ENCODE results near the gene MACIR. TPM values are rescaled to one million over a fixed set of nuclear protein-coding genes. Genes with fewer than 3 reads are reported as not detected.

MACIR gene
- total and polyA plus RNA-seq, 2 of the 13 experiments (the other 11 are each of a cell fraction or from before 2014, with no cell fraction given) = 2.4 to 4.4 TPM

DNA sequence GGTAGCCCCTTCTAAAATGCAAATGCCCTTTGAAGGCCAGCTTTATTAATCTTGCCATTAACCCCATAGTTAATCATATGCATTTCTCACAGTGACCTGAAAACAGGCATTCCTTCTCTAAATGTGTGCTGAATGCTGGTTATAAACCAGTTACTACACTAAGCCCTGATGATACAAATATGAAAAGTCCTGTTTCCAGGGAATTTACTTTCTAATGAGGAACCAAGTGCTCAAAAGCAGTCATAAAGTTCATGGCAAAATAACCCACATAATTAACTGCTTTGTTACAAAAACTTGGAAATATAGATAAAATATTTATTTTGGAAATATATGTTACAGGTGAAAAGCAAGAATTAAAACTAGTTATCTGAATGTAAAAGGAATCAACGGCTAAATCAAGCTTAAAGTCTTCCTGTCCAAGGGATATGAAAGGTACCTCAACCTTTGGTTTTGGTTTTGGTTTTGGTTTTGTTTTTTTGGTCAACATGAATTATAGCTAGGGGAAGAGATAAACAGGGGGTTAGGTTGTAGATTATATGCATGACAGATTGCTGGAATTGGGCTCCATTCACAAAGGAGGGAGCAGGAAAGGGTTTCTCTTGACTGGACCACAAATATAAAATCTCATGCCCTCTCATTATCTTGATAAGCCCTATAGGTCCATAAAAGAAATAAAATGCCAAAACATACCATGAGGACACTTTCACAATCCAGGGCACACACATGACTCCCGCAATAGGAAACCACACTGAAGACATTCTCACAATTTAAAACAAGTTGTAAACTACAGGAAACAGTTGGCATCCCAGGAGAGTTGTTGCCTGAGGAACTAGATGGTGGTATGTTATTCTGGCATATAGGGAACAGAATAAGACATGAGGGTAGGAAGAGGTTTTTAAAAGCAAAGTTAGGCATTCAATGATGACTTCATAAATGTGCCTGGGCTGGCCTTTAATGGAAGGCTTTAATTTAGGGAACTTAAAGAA is 46.7 kb upstream of the MACIR start:
- no peaks in the 10 kb centered on the region for H3K9me3 ChIP-seq (ENCODE audit: low read length)
- DNase-seq (ENCODE audit: low spot score) (no peak), ATAC-seq (no peak), FAIRE-seq (no peak)
- no TSS peak for BruUV-seq (replicated peaks)
- no peaks in the 10 kb centered on the region for H4K20me1 ChIP-seq (ENCODE audit: insufficient read depth, low read length)
- H3K27me3 ChIP-seq (ENCODE audit: control insufficient read depth in 1 of 2, insufficient read depth in 2 of 2, low read length in 2 of 2) = no peaks in the 10 kb centered on the region; a peak in 1 of 5 replicates
- ChIA-PET POLR2A (no interaction called here), CTCF (ENCODE audit: low intra/inter-chr PET ratio, low total read pairs) (no interaction called here)
- H3K4me2 ChIP-seq (ENCODE audit: low read depth, low read length) = no peak overlapping the region
- H3K9ac ChIP-seq (ENCODE audit: insufficient read depth, low read depth, low read length) = no peak overlapping the region
- no peak overlapping the region for H2AFZ ChIP-seq (ENCODE audit: low read length)
- intact Hi-C loops (cut with micrococcal nuclease; ENCODE audit: unreplicated experiment) = no loop called here
- H3K4me1 ChIP-seq (ENCODE audit: insufficient read depth, low read length) = no peaks in the 10 kb centered on the region
- H3K4me3 ChIP-seq (replicated peaks in 1 of 3; ENCODE audit: insufficient read depth in 1 of 3, low read depth in 2 of 3, low read length in 3 of 3) = no peak overlapping the region
- no peak overlapping the region for H3K27ac ChIP-seq (ENCODE audit: extremely low read length, insufficient read depth, low read length)
- in situ Hi-C loops (cut with HindIII; ENCODE audit: extremely low pct_ligation_motif_present, low pct_unique_long_range_greater_than_20kb) = no loop called here
- H3K36me3 ChIP-seq (replicated peaks in 1 of 2; ENCODE audit: control insufficient read depth in 1 of 2, insufficient read depth in 2 of 2, low read length in 2 of 2) = no peaks in the 10 kb centered on the region
- H3K79me2 ChIP-seq (ENCODE audit: insufficient read depth, low read length) = no peaks in the 10 kb centered on the region
- 95% methylated on average over 2 of the region's 2 CpGs for WGBS (ENCODE audit: low lambda C conversion rate)
- no peak for TF ChIP-seq ZNF644 (CRISPR knock-in tag; IDR thresholded peaks at IDR 0.05; ENCODE audit: low read depth)
- TF ChIP-seq ZNF776 (CRISPR knock-in tag; IDR thresholded peaks at IDR 0.05) = no peak
- TF ChIP-seq, protein P1, sequence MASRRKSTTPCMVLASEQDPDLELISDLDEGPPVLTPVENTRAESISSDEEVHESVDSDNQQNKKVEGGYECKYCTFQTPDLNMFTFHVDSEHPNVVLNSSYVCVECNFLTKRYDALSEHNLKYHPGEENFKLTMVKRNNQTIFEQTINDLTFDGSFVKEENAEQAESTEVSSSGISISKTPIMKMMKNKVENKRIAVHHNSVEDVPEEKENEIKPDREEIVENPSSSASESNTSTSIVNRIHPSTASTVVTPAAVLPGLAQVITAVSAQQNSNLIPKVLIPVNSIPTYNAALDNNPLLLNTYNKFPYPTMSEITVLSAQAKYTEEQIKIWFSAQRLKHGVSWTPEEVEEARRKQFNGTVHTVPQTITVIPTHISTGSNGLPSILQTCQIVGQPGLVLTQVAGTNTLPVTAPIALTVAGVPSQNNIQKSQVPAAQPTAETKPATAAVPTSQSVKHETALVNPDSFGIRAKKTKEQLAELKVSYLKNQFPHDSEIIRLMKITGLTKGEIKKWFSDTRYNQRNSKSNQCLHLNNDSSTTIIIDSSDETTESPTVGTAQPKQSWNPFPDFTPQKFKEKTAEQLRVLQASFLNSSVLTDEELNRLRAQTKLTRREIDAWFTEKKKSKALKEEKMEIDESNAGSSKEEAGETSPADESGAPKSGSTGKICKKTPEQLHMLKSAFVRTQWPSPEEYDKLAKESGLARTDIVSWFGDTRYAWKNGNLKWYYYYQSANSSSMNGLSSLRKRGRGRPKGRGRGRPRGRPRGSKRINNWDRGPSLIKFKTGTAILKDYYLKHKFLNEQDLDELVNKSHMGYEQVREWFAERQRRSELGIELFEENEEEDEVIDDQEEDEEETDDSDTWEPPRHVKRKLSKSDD (CRISPR knock-in tag; IDR thresholded peaks at IDR 0.05; ENCODE audit: low read depth) = no peak
- no peak for TF ChIP-seq TCF12 (IDR thresholded peaks at IDR 0.05)
- TF ChIP-seq TCF12 (CRISPR knock-in tag; IDR thresholded peaks at IDR 0.05) = no peak
- TF ChIP-seq ZNF678 (CRISPR knock-in tag; IDR thresholded peaks at IDR 0.05) = no peak
- TF ChIP-seq CEBPB (IDR thresholded peaks at IDR 0.05; ENCODE audit: borderline replicate concordance, low read depth, low read length) = no peak
- no peak for TF ChIP-seq ERF (CRISPR knock-in tag; IDR thresholded peaks at IDR 0.05)
- no peak for TF ChIP-seq AGO2 (optimal IDR thresholded peaks at IDR 0.05; ENCODE audit: low read depth, low read length)
- no peak for TF ChIP-seq ZFP37 (CRISPR knock-in tag; IDR thresholded peaks at IDR 0.05; ENCODE audit: borderline replicate concordance)
- no peak for TF ChIP-seq HOXA7 (CRISPR knock-in tag; IDR thresholded peaks at IDR 0.05)
- no peak for TF ChIP-seq NFE2 (CRISPR knock-in tag; IDR thresholded peaks at IDR 0.05)
- TF ChIP-seq LRRFIP1 (CRISPR knock-in tag; conservative IDR thresholded peaks at IDR 0.05) = no peak
- TF ChIP-seq, protein P2, sequence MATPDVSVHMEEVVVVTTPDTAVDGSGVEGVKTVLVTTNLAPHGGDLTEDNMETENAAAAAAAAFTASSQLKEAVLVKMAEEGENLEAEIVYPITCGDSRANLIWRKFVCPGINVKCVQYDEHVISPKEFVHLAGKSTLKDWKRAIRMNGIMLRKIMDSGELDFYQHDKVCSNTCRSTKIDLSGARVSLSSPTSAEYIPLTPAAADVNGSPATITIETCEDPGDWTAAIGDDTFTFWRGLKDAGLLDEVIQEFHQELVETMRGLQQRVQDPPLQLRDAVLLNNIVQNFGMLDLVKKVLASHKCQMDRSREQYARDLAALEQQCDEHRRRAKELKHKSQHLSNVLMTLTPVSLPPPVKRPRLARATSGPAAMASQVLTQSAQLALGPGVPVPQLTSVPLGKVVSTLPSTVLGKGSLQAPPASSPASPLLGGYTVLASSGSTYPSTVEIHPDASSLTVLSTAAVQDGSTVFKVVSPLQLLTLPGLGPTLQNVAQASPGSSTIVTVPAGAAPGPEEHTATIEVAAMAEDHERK (CRISPR knock-in tag; IDR thresholded peaks at IDR 0.05; ENCODE audit: low read depth) = no peak
- no peak for TF ChIP-seq ATF6 (CRISPR knock-in tag; conservative IDR thresholded peaks at IDR 0.05)

All from HepG2 (cell line).